Parathyroid adenoma (tissue), 2 donors: ENCODE measurements around the gene ZDHHC14.
"Not testable (repeated sequence)": the region's sequence is repeated elsewhere in the genome, so short reads cannot be mapped to it uniquely, and the experiment has no call there.

Experiments used
- H2AFZ ChIP-seq: fragments of 300-600 bp; sonication (generic); one replicate; pipeline ENCODE4 v1.7.0; 2017; ENCODE audit warnings: antibody characterized with exemption, mild to moderate bottlenecking
- H3K27ac ChIP-seq: fragments of 300-600 bp; sonication (generic); one replicate; pipeline ENCODE4 v1.7.0; 2017
- H3K27me3 ChIP-seq: fragments of 300-600 bp; sonication (generic); one replicate; pipeline ENCODE4 v1.7.0; 2017; ENCODE audit warnings: low read length; ENCODE audit not compliant: control insufficient read depth, insufficient read depth
- H3K36me3 ChIP-seq: fragments of 300-600 bp; sonication (generic); one replicate; pipeline ENCODE4 v1.7.0; 2017; ENCODE audit warnings: low read length; ENCODE audit not compliant: control insufficient read depth, insufficient read depth
- H3K4me1 ChIP-seq: fragments of 300-600 bp; sonication (generic); one replicate; pipeline ENCODE4 v1.7.0; 2017; ENCODE audit warnings: control low read depth
- H3K4me2 ChIP-seq: fragments of 300-600 bp; sonication (generic); one replicate; pipeline ENCODE4 v1.7.0; 2017; ENCODE audit warnings: low read length
- H3K4me3 ChIP-seq: fragments of 300-600 bp; sonication (generic); one replicate; pipeline ENCODE4 v1.7.0; 2017; ENCODE audit warnings: low read depth, low read length
- H3K79me2 ChIP-seq: fragments of 300-600 bp; sonication (generic); one replicate; pipeline ENCODE4 v1.7.0; 2017; ENCODE audit warnings: control low read depth
- H3K9ac ChIP-seq: fragments of 300-600 bp; sonication (generic); one replicate; pipeline ENCODE4 v1.7.0; 2017; ENCODE audit warnings: mild to moderate bottlenecking
- H3K9me3 ChIP-seq: fragments of 300-600 bp; sonication (generic); one replicate; pipeline ENCODE4 v1.7.0; 2017; ENCODE audit warnings: low read length; ENCODE audit not compliant: control insufficient read depth
- TF ChIP-seq, protein P1 (sequence below): fragments of 300-600 bp; sonication (generic); IDR thresholded peaks from one replicate; pipeline ENCODE4 v1.7.0; 2017; ENCODE audit warnings: antibody characterized with exemption, mild to moderate bottlenecking
- donor health status: primary hyperparathyroidism.

Gene ZDHHC14

DNA sequence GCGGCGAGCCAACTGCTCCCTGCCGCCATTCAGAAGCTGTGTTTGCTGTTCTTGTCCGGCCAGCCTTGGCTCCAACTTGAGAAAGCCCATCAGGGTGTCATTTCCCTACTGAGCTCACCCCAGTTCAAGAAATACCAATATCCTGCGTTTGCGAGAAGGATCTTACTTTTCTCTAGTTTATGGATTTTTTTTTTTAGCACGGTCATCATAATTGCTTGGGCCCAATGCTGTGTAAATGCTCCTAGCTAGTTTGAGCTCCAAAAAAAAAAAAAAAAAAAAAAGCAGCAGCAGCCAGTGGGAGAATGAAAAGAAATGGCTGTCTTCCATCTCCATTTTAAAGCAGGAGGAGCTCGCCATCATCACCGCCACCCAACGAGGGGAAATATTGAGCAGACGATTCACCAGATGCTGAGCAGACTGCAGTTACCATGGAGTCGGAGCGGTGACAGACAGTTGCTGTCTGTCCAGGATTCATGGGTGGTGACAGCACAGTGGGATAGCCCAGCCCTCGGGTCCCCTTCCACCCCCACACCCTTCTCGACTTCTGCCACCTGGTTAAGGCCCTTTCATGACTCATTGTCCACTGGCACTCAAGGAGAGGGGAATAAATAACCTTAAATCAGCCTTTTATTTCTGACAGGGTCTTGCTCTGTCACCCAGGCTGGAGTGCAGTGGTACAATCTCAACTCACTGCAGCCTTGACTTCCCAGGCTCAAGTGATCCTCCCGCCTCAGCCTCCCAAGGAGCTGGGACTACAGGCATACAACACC lies 309.6 kb downstream of the ZDHHC14 start:
- H3K9me3 ChIP-seq, result no peaks in the 10 kb centered on the region
- no peak overlapping the region for H3K27ac ChIP-seq
- H3K4me3 ChIP-seq, result no peak overlapping the region
- no peaks in the 10 kb centered on the region for H3K27me3 ChIP-seq
- TF ChIP-seq, protein P1, sequence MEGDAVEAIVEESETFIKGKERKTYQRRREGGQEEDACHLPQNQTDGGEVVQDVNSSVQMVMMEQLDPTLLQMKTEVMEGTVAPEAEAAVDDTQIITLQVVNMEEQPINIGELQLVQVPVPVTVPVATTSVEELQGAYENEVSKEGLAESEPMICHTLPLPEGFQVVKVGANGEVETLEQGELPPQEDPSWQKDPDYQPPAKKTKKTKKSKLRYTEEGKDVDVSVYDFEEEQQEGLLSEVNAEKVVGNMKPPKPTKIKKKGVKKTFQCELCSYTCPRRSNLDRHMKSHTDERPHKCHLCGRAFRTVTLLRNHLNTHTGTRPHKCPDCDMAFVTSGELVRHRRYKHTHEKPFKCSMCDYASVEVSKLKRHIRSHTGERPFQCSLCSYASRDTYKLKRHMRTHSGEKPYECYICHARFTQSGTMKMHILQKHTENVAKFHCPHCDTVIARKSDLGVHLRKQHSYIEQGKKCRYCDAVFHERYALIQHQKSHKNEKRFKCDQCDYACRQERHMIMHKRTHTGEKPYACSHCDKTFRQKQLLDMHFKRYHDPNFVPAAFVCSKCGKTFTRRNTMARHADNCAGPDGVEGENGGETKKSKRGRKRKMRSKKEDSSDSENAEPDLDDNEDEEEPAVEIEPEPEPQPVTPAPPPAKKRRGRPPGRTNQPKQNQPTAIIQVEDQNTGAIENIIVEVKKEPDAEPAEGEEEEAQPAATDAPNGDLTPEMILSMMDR, result no peak
- H3K4me1 ChIP-seq, result no peaks in the 10 kb centered on the region
- no peaks in the 10 kb centered on the region for H3K36me3 ChIP-seq
- H3K9ac ChIP-seq, result no peak overlapping the region
- no peak overlapping the region for H3K4me2 ChIP-seq
- H3K79me2 ChIP-seq, result no peaks in the 10 kb centered on the region
- H2AFZ ChIP-seq, result no peak overlapping the region

DNA sequence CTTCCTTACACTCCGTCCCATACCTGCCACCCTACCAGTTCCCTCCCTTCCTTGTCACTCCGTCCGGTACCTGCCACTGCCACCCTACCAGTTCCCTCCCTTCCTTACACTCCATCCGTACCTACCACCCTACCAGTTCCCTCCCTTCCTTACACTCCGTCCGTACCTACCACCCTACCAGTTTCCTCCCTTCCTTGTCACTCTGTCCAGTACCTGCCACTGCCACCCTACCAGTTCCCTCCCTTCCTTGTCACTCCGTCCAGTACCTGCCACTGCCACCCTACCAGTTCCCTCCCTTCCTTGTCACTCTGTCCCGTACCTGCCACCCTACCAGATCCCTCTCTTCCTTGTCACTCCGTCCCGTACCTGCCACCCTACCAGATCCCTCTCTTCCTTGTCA lies 310.6 kb downstream of the ZDHHC14 start:
- H2AFZ ChIP-seq, H3K4me3 ChIP-seq, H3K4me2 ChIP-seq, H3K4me1 ChIP-seq, H3K9ac ChIP-seq, H3K27me3 ChIP-seq, H3K9me3 ChIP-seq, H3K79me2 ChIP-seq, H3K36me3 ChIP-seq, H3K27ac ChIP-seq: not testable (repeated sequence)

DNA sequence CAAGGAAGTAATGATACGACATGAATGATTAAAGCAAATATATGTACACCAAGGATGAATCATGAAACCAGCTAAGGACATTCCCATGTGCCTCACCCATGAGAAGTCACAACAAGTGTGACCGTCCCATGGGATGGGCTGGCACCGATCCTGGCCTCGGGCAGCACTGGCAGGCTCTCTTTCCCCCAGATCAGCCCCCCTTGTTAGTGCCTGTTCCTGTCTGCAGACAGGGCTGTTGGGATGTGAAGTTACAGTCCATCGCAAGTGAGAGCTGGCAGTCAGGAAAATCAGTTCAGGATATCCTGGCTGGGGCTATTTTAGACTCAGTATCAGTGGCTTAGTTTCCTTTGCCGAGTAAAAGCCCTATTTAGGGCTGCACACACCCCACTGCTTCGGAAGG lies 312.9 kb downstream of the ZDHHC14 start:
- no peak overlapping the region for H3K9ac ChIP-seq
- H3K79me2 ChIP-seq, result no peaks in the 10 kb centered on the region
- no peak overlapping the region for H3K27ac ChIP-seq
- no peaks in the 10 kb centered on the region for H3K9me3 ChIP-seq
- H3K4me2 ChIP-seq, result no peak overlapping the region
- TF ChIP-seq, protein P1, result no peak
- H2AFZ ChIP-seq, result no peak overlapping the region
- H3K36me3 ChIP-seq, result no peaks in the 10 kb centered on the region
- no peaks in the 10 kb centered on the region for H3K4me1 ChIP-seq
- no peaks in the 10 kb centered on the region for H3K27me3 ChIP-seq
- H3K4me3 ChIP-seq, result no peak overlapping the region

DNA sequence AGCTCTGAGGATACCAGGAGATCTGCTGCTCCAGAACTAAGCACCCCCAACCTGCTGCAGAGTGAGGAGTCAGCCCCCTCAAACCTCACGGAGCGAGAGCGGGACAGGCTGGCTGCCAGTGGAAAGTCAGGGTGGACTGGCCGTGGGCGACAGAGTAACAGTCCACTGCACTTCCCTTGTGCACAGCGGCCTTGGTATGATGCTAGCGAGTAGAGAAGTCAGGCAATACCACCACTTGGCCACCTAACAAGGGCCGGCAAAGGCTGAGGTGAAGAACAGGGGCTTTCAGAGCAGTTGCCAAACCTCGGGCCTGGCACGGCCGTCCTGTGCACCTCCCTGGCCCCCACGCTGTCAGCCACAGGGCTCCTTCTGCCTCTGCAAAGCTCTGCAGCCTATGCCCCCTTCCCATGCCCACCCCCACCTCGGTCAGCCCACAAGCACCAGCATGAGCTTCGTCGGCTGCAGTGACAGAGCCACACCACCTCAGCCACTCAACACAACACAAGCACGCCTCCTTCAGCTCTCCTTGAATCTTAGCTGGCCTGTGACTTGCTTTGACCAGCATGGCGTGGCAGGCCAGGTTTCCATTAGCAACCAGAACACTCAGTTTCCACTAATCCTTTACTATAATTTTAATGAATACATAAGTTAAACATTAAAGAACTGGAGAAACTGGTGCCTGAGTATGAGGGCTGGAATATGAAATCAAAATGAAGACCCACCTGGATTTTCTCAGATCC lies 314.5 kb downstream of the ZDHHC14 start:
- H3K27me3 ChIP-seq, result no peaks in the 10 kb centered on the region
- no peak overlapping the region for H3K4me3 ChIP-seq
- TF ChIP-seq, protein P1, result no peak
- no peak overlapping the region for H3K27ac ChIP-seq
- H3K4me1 ChIP-seq, result no peaks in the 10 kb centered on the region
- H3K4me2 ChIP-seq, result no peak overlapping the region
- no peaks in the 10 kb centered on the region for H3K9me3 ChIP-seq
- H3K9ac ChIP-seq, result no peak overlapping the region
- no peaks in the 10 kb centered on the region for H3K79me2 ChIP-seq
- no peak overlapping the region for H2AFZ ChIP-seq
- no peaks in the 10 kb centered on the region for H3K36me3 ChIP-seq

DNA sequence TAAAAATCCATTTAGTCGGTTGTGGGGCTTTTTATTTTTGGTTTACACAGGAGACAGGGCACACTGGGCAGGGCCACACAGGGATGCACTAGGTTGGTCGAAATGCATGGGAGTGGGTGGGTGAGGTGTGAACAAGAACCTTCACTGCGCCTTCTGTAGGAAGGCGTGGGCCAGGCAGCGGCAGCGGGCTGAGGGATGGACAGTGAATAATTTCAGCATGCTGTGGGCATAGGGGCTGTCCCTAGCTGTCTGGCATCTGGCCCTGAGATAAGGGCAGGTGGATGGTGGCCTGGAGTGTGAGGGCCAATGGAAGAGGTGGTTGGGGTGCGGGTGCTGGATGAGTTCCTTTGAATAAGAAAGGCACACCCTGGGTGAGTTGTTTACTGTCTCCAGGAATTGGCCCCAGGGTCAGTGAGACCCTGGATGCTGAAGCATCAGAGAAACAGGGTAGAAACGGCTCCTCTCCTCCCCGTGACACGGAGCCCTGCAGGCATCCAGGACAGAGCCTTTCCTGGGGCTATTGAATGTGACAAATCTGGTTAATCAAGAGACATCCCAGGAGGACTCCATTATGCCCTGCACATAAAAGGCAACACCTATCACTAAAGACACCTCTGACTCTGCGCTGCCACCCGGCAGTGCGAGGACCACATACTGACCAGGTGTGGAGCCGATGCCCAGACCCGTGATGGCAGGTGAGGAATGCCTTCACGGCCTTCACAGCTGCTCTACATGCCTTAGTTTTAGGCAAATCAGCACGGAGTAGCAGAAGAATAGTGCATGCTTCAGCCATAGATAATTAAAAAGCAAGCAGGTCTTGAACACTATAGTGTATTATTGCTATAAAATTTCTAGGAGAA lies 319.0 kb downstream of the ZDHHC14 start:
- no peak overlapping the region for H2AFZ ChIP-seq
- no peaks in the 10 kb centered on the region for H3K27me3 ChIP-seq
- no peak overlapping the region for H3K4me2 ChIP-seq
- H3K79me2 ChIP-seq, result no peaks in the 10 kb centered on the region
- H3K9ac ChIP-seq, result no peak overlapping the region
- no peak overlapping the region for H3K27ac ChIP-seq
- H3K4me3 ChIP-seq, result no peak overlapping the region
- no peaks in the 10 kb centered on the region for H3K36me3 ChIP-seq
- no peaks in the 10 kb centered on the region for H3K9me3 ChIP-seq
- TF ChIP-seq, protein P1, result no peak
- no peaks in the 10 kb centered on the region for H3K4me1 ChIP-seq

DNA sequence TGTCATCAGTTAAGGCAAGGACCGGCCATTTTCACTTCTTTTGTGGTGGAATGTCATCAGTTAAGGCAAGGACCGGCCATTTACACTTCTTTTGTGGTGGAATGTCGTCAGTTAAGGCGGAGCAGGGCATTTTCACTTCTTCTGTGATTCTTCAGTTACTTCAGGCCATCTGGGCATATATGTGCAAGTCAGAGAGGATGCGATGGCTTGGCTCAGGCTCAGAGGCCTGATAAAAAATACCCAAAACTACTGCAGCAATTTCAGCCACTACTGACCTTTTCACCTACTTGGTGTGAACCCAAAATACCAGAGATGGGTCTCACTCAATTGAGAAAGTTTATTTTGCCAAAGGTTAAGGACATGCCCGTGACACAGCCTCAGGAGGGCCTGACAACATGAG lies 325.4 kb downstream of the ZDHHC14 start:
- H3K9ac ChIP-seq, H3K36me3 ChIP-seq, H3K4me2 ChIP-seq, H3K79me2 ChIP-seq, H2AFZ ChIP-seq, H3K27me3 ChIP-seq, H3K4me1 ChIP-seq, H3K27ac ChIP-seq, H3K9me3 ChIP-seq, H3K4me3 ChIP-seq: not testable (repeated sequence)
